Prostate gland (tissue), 2 donors: Measurements from ENCODE around the gene METTL1. TPM values are rescaled to one million over a fixed set of nuclear protein-coding genes. Genes with fewer than 3 reads are reported as not detected.
A peak's percentile ranks its signal among the peaks of the same experiment; 100 is the strongest.

Experiments used
- DNase-seq: peaks from one replicate; pipeline ENCODE4 v3.0.0-alpha.2; 2019; ENCODE audit warnings: low spot score
- H3K27ac ChIP-seq, 2 donors: fragments of 200-600 bp; sonication (generic); 2 replicates each; pipeline ENCODE4 v1.5.1; 2017 to 2019
- H3K27me3 ChIP-seq: fragments of 200-600 bp; sonication (generic); replicated peaks from 2 replicates; pipeline ENCODE4 v1.5.1; 2019; ENCODE audit not compliant: insufficient read depth
- H3K36me3 ChIP-seq, 2 donors: fragments of 200-600 bp; sonication (generic); 1 replicate in 1 of 2; 2 replicates in 1 of 2; pipeline versions ENCODE4 v1.5.1 to v1.8.1; 2017 to 2019
- H3K4me1 ChIP-seq: fragments of 200-600 bp; sonication (generic); replicated peaks from 2 replicates; pipeline ENCODE4 v1.5.1; 2019
- H3K4me3 ChIP-seq, 2 donors: fragments of 200-600 bp; sonication (generic); 2 replicates each; pipeline ENCODE4 v1.5.1; 2017 to 2019
- H3K9me3 ChIP-seq: fragments of 200-600 bp; sonication (generic); 2 replicates; pipeline ENCODE4 v1.5.1; 2017
- CTCF ChIP-seq, 4 experiments: fragments of 200-600 bp in 2 of 4; fragments of 450-650 bp in 2 of 4; sonication (generic) in 2 of 4; IDR thresholded peaks; 1 replicate in 3 of 4; 2 replicates in 1 of 4; pipeline ENCODE4 v1.5.1; 2016 to 2019; ENCODE audit warnings: antibody characterized with exemption in 4 of 4, mild to moderate bottlenecking in 2 of 4, moderate library complexity in 2 of 4
- POLR2A ChIP-seq: fragments of 450-650 bp; IDR thresholded peaks from one replicate; pipeline ENCODE4 v1.6.1; 2016; ENCODE audit warnings: antibody characterized with exemption, mild to moderate bottlenecking
- POLR2AphosphoS5 ChIP-seq: sonication (generic); formaldehyde crosslinking; IDR thresholded peaks from one replicate; pipeline ENCODE4 v1.6.1; 2017; ENCODE audit warnings: antibody characterized with exemption
- WGBS: methylation state at CpG from one replicate; pipeline ENCODE4 v1.1.5; 2018; 5-methylcytosine and 5-hydroxymethylcytosine counted together
- intact Hi-C: fragments of 100-400 bp; cut with DNase I; formaldehyde crosslinking; loops from one replicate; pipeline ENCODE4 v1.14.2; 2022
- total RNA-seq, 2 donors: library from RNA; depleted of rRNA; stranded (reverse); fragments of >200 nt; gene quantifications; one replicate each; pipeline ENCODE4 v1.1.0, GENCODE V29; 2016

The METTL1 gene
- total RNA-seq, 2 donors from 2014 or later: 4.9 to 14.3 TPM

GRCh38 chr12:57744777-57745484 lies 27.0 kb downstream of the METTL1 start, which contains the start of gene TSPAN31:
TSS of gene TSPAN31 (plus strand) at chr12:57745039. CDS start at chr12:57745155, 116 bp downstream.
- H3K4me1 ChIP-seq: no peaks in the 10 kb centered on the region
- H3K9me3 ChIP-seq: no peaks in the 10 kb centered on the region
- peak within 1 kb of the TSS; percentile 68 to 75 for H3K4me3 ChIP-seq
- peak; percentile 97 for DNase-seq
- under 1% methylated on average over 29 of the region's 29 CpGs for WGBS
- H3K36me3 ChIP-seq: peaks cover 0 to 4% of the 10 kb centered on the region in 2 donors
- intact Hi-C loops: no loop called here
- TF ChIP-seq POLR2A (peak; percentile 64), CTCF (IDR thresholded peaks at IDR 0.05) (peak in 2 of 4 experiments; percentile 36 to 41), POLR2AphosphoS5 (peak; percentile 97)
- H3K27ac ChIP-seq: peak within 1 kb of the TSS; percentile 94 to 95
- peaks cover 2% of the 10 kb centered on the region for H3K27me3 ChIP-seq

GRCh38 chr12:57744194-57744776 lies 27.6 kb downstream of the METTL1 start:
- intact Hi-C loops: no loop called here
- no peaks in the 10 kb centered on the region for H3K9me3 ChIP-seq
- WGBS: 9% methylated on average over 21 of the region's 21 CpGs
- no peak for TF ChIP-seq CTCF (IDR thresholded peaks at IDR 0.05)
- TF ChIP-seq POLR2A: no peak
- TF ChIP-seq POLR2AphosphoS5: no peak
- DNase-seq: peak; percentile 42
- H3K4me1 ChIP-seq: no peaks in the 10 kb centered on the region
- peak overlapping the region; percentile 94 to 95 for H3K27ac ChIP-seq
- peak overlapping the region; percentile 68 to 75 for H3K4me3 ChIP-seq
- H3K36me3 ChIP-seq: peaks cover 0 to 4% of the 10 kb centered on the region in 2 donors
- peaks cover 2% of the 10 kb centered on the region for H3K27me3 ChIP-seq

GRCh38 chr12:57743769-57744168 lies 28.1 kb downstream of the METTL1 start:
- intact Hi-C loops: no loop called here
- Histone ChIP-seq H3K27me3 (peaks cover 2% of the 10 kb centered on the region), H3K9me3 (no peaks in the 10 kb centered on the region), H3K4me1 (no peaks in the 10 kb centered on the region), H3K36me3 (peaks cover 0 to 4% of the 10 kb centered on the region in 2 donors), H3K27ac (no peak overlapping the region), H3K4me3 (no peak overlapping the region)
- no peak for DNase-seq
- TF ChIP-seq POLR2A (no peak), POLR2AphosphoS5 (no peak), CTCF (IDR thresholded peaks at IDR 0.05) (no peak)
- 90% methylated on average over 2 of the region's 2 CpGs for WGBS

GRCh38 chr12:57741844-57742738 lies 29.8 kb downstream of the METTL1 start:
- 38% methylated on average over 14 of the region's 14 CpGs for WGBS
- Histone ChIP-seq H3K4me3 (no peak overlapping the region), H3K36me3 (no peaks in the 10 kb centered on the region), H3K4me1 (peaks cover 13% of the 10 kb centered on the region), H3K9me3 (no peaks in the 10 kb centered on the region), H3K27ac (no peak overlapping the region), H3K27me3 (peaks cover 8% of the 10 kb centered on the region)
- intact Hi-C loops: no loop called here
- TF ChIP-seq CTCF (IDR thresholded peaks at IDR 0.05) (peak in 1 of 4 experiments; percentile 8), POLR2AphosphoS5 (no peak)
- DNase-seq: no peak
